DMS153 (cell line): ENCODE data around the gene GREB1L.
A peak's percentile ranks its signal among the peaks of the same experiment; 100 is the strongest.
"Not testable (repeated sequence)": the region's sequence is repeated elsewhere in the genome, so short reads cannot be mapped to it uniquely, and the experiment has no call there.

Experiments
- DNase-seq: peaks from one replicate; lab custom pipeline; 2025; lab: John Stamatoyannopoulos, UW

GREB1L gene

GRCh38 chr18:21369146-21369545 lies 127.1 kb downstream of the GREB1L start:
- no peak for DNase-seq

- not testable (repeated sequence) for DNase-seq
These were observed 127.6 kb downstream of the GREB1L start for GRCh38 chr18:21369597-21369996.

- no peak for DNase-seq
These were observed 141.0 kb downstream of the GREB1L start for GRCh38 chr18:21383031-21383430.

DNA sequence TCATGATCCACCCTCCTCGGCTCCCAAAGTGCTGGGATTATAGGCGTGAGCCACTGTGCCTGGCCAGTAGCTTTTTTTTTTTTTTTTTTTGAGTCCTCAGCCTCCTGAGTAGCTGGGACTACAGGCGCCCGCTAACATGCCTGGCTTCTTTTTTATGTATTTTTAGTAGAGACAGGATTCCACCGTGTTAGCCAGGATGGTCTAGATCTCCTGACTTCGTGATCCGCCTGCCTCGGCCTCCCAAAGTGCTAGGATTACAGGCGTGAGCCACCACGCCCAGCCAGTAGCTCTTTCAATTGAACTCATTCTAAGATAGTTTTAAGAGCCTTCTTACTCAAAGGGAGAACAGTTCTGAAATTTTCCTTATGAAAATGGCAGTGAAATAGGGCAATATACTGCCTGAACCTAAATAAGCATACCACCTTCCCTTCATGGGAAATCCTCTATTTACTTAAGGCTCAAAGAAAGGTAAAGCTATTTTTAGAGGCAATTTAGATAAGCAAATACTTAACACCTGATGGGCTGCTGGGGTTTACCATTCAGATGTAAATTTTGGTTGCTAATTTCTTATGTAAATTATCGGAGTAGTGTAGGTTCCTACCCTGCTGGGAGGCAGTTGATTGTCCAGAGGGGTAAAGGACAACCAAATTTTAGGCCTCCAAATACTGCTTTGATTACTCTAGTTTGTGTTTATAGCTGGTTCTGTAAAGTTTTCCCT lies 144.7 kb downstream of the GREB1L start:
- no peak for DNase-seq

DNA sequence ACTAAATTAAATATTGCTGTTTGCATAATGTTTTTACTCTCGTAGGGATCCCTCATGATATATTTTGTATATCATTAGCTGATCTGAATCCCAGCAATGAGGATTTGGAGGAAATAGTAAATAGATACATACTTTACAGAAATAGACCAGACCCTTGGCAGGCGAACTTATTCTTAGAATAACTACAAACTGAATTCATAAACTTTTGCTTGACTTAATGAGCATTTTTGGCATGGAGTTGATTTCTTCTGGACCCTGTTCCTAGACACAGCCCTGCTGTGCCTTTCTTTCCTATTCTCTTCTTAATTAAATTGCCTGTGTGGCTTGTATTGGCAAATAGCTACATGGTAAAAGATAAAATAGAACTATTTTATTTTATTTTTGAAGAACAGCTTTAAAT lies 145.9 kb downstream of the GREB1L start:
- no peak for DNase-seq

DNA sequence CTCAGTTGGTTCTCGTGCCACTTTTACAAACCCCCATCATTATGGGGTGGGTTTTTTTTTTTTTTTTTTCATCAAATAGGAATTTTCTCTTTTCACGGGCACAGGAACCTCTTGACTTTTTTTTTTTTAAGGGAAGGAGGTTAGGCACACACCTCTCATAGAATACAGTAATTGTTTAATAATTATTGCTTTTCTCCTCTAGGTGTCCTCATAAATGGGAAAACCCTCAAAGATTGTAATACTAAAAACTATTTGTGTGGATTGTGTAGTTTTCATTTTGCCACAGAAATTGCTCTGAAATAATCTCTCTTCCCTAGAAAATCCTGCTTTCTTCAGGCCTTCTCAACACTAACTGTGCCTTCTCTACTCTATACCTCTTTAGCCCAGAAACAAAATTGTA lies 147.3 kb downstream of the GREB1L start:
- no peak for DNase-seq

DNA sequence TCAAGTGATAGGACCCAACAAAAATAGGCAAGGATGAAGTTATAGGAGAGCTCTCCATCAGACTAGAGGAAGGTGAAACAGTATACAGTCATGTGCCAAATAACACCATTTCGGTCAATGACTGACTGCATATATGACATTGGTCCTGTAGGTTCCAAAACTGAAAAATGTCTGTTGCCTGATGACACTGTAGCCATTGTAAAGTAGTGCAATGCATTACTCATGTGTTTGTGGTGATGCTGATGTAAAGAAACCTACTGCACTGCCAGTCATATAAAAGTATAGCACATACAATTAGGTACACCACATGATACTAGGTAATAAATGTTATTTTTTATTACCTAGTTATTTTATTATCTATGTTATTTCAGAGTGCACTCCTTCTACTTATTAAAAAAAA lies 147.9 kb downstream of the GREB1L start:
- DNase-seq = no peak

DNA sequence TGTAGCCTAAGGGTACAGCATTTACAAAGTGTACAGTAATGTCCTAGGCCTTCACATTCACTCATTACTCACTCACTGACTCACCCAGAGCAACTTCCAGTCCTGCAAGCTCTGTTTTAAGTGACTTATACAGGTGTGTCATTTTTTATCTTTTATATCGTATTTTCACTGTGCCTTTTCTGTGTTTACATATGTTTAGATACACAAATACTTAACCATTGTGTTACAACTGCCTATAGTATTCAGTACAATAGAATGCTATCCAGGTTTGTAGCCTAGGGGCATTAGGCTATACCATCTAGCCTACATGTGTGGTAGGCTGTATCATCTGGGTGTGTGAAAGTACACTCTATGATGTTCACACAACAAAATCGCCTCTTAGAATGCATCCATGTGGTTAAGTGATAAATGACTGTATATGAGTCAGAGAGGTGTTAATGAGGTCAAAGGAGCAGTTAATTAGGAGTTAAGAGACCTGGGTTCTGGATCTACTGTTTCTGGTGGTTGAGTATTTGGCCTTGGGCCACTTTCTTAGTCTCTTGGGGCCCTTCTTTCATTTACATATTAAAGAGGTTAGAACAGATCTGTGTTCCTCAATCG lies 149.1 kb downstream of the GREB1L start:
- peak; percentile 47 for DNase-seq

GRCh38 chr18:21393986-21394385 lies 152.0 kb downstream of the GREB1L start:
- DNase-seq = no peak

DNA sequence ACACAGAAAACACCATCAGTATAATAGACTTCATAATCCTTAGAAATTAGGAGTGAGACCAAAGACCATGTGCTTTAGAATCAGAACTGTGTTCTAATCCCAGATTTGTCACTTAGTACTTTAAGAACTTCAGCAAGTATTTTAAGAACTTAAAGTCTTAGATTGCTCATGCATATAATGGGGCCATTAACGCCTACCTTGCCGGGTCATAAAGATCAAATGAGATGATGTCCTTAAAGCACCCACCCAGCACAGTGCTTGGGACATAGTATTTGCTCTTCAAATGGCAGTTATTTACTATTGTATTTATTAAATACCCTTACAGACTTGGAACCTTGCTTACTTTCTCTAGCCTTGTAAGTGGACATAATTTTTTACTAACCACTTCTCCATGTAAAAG lies 156.1 kb downstream of the GREB1L start:
- DNase-seq = no peak

GRCh38 chr18:21402272-21402671 lies 160.2 kb downstream of the GREB1L start:
- no peak for DNase-seq

GRCh38 chr18:21404426-21404825 lies 162.4 kb downstream of the GREB1L start:
- no peak for DNase-seq

- no peak for DNase-seq
These were observed 164.1 kb downstream of the GREB1L start for GRCh38 chr18:21406116-21406515.

- DNase-seq = no peak
These were observed 166.6 kb downstream of the GREB1L start for GRCh38 chr18:21408681-21409080.

- DNase-seq = no peak
These were observed 191.4 kb downstream of the GREB1L start for GRCh38 chr18:21433436-21433835.

- no peak for DNase-seq
These were observed 197.4 kb downstream of the GREB1L start for GRCh38 chr18:21439431-21439846.

DNA sequence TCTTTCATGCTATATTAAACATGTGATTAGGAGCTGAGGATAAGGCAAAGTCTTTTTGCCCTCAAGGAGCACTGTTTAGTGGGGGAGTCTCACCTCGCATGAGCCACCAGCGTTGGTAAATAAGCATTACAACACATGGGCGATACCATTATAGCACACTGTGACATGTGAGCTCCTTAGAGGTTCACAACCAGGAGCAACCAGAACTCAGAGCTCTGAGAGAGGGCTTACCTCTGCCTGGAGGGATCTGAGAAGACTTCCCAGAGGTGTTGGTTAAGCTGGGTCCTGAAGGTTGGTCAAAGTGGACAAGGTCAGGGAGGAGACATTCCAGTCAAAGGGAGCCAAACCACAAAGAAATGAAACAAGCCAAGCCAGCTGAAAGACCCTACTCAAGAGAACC lies 199.6 kb downstream of the GREB1L start:
- DNase-seq = no peak

DNA sequence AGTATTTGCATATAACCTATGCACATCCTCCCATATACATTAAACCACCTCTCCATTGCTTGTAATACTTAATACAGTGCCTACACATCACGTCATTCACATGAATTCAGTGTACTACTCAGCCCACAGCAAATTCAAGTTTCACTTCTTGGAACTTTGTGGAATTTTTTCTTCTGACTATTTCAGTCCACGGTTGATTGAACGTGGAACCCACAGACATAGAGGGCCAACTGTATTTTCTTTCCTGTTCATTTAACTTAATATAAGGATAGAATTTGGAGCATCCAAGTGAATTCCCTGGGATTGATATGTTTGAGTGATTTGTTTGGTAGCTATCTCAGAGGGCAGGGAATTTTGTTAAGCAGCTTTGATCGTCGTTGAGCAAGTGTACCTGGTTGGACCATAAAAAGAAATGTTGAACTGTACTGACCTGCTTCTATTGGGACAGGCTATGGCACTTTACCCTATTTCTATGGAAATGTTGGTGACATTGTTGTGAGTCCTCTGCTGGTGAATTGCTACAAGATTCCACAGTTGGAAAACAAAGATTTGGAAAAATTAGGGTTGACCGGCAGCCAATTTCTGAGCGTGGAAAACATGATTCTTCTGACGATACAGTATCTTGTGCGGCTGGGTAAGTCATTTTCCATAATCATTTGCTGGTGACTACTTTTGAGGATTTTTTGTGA lies 201.9 kb downstream of the GREB1L start:
- no peak for DNase-seq

DNA sequence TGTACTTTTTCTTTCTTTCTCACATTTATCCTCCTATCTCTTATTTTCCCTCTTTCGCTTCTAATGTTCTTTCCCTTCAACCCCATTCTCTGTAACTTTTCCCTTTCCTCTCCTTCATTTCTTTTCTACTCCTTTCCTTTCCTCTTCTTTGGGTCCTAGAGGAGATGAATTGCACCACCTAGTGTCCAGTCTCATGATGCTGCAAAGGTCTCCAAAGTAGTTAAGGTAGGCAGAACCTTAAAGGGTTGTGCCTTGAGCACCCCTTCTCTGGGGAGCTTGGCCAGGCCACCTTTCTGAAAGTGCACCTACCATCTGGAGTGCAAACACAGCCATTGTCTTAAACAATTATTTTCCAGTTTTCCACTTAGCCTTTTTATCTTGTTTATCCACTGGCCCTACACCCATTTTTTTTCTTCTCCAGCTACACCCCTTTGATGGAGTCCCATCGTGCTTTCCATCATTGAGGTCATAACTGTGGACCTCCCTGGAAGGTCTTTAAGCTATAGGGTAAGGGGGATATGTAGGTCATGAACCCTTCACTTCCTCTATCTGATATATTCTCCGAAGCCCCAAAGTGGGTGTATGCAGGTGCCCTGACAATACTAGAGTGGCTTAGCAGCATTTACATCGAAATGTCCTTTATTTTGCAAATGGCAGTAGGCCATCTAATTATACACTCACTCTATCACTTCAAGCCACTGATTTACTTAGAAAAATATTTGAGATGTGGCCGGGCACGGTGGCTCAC lies 202.6 kb downstream of the GREB1L start:
- DNase-seq = peak; percentile 19

DNA sequence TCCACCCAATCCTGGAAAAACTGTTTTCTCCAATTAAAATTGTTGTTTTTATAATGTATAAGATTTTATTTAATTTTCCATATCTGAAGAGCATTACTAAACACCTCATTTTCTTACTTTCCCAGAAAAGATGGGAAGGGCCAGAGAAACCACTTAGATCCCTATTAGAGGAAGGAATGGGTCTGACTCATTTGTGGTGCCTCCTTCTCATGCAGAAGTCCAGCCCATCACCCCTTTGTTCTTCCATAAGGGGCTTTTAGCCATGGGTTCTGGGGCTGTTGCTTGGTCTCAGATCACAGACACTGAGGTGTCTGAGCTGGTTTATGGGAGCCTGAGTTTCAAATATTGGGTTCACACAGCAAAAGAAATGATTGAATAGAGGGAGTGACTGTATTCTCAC lies 206.3 kb downstream of the GREB1L start:
- no peak for DNase-seq

DNA sequence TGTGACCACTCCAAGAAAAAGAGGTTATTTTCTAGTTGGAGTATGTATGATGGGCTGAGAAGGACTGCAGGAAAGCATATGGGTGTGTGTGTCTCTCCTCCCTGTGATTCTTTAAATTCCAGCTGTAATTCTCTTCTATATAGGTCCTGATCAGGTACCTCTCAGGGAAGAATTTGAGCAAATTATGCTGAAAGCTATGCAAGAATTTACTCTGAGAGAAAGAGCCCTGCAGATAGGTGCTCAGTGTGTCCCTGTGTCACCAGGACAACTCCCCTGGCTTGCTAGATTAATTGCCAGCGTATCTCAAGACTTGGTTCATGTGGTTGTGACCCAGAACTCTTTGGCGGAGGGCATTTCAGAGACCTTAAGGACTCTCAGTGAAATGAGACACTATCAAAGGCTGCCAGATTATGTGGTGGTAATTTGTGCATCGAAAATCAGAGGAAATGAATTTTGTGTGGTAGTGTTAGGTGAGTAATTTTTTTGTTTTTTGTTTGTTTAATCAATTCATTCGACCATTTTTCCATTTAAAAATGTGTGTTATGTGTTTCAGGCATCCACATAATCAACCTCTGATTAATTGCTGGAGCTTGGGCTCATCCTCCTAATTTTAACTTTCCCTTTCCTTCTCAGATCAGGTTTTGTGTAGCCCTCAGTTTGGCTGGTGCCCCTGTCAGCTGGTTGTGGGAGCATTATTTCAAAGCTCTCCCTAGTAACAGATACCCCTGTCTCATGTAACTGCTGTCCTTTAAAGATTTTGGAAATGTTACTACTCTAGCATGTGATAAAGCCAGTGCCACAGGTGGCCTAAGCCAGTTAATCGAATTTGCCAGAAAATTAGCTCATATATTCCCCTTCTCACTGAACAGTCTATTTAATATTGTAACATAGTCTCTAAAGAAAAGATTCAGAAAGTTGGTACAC lies 207.6 kb downstream of the GREB1L start:
- no peak for DNase-seq

GRCh38 chr18:21450503-21450902 lies 208.5 kb downstream of the GREB1L start:
- no peak for DNase-seq
